MM.1S (cell line): ENCODE measurements around the gene PPP1R16B.

Source experiments
- EZH2 ChIP-seq: fragments of 300-600 bp; sonication (generic); optimal IDR thresholded peaks from 2 replicates; pipeline ENCODE3; 2017; ENCODE audit warnings: low read depth, mild to moderate bottlenecking, antibody characterized with exemption, low read length, mixed read lengths
- EZH2phosphoT487 ChIP-seq: fragments of 300-600 bp; sonication (generic); IDR thresholded peaks from 2 replicates; pipeline ENCODE4 v1.6.1; 2018; ENCODE audit warnings: antibody characterized with exemption, low read length
- TF ChIP-seq, protein P1 (sequence below): fragments of 300-600 bp; sonication (generic); IDR thresholded peaks from 2 replicates; pipeline ENCODE4 v1.5.1; 2016; ENCODE audit warnings: antibody characterized with exemption, low read length, mixed read lengths

DNA sequence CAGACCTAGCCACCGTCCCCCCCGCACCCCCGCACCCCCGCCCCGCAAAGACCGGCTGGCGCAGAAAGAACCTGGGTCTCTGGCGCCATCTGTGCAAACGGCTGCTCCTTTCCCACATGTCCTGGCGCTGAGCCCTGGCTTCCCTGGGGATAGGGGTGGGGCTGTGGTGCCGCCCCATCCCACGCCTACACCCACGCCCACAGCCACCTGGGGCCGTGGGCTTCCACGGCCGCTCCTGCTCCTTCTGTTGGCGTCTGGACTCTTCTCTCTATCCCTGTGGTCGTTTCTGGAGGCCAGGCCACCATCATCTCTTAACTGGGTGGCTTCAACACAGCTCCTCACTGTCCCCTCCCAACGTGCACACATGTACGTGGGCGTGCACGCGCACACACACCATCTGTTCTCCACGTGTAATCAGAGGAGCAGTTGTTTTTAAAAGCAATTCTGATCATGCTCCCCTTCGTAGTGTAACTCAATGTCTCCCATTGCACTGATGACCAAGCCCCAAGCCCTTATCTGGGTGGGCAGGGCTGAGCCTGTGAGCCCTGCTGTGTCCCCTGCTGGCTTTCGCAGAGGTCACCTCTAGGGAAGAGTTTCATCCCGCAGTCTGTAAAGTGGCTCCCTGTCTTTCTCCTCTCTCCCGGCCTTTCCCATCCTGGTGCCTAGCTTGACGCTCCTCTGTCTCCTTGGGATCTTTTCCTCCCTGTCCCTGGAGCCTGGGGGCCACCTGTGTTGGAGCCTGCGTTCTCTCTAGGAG, 88.8 kb downstream of the PPP1R16B start:
- TF ChIP-seq, protein P1, sequence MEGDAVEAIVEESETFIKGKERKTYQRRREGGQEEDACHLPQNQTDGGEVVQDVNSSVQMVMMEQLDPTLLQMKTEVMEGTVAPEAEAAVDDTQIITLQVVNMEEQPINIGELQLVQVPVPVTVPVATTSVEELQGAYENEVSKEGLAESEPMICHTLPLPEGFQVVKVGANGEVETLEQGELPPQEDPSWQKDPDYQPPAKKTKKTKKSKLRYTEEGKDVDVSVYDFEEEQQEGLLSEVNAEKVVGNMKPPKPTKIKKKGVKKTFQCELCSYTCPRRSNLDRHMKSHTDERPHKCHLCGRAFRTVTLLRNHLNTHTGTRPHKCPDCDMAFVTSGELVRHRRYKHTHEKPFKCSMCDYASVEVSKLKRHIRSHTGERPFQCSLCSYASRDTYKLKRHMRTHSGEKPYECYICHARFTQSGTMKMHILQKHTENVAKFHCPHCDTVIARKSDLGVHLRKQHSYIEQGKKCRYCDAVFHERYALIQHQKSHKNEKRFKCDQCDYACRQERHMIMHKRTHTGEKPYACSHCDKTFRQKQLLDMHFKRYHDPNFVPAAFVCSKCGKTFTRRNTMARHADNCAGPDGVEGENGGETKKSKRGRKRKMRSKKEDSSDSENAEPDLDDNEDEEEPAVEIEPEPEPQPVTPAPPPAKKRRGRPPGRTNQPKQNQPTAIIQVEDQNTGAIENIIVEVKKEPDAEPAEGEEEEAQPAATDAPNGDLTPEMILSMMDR = no peak
- TF ChIP-seq EZH2 (no peak), EZH2phosphoT487 (no peak)
